Embryonic facial prominence (tissue), 1 donor: ENCODE results near the gene FCGR3A.
"Not testable (repeated sequence)": the region's sequence is repeated elsewhere in the genome, so short reads cannot be mapped to it uniquely, and the experiment has no call there.

Experiments
- DNase-seq: peaks from one replicate; pipeline ENCODE4 v3.0.0-alpha.2; 2016; ENCODE audit errors: extremely low spot score

FCGR3A gene

GRCh38 chr1:161549652-161550051, at the start of gene FCGR3A:
FCGR3A (minus strand) TSS chr1:161549818; CDS start chr1:161549736, 82 bp downstream.
- DNase-seq = no peak

- not testable (repeated sequence) for DNase-seq
Observed at GRCh38 chr1:161597077-161597476, 47.5 kb upstream of the FCGR3A start.

- not testable (repeated sequence) for DNase-seq
Observed at GRCh38 chr1:161595583-161595982, 46.0 kb upstream of the FCGR3A start.

- not testable (repeated sequence) for DNase-seq
Observed at GRCh38 chr1:161595173-161595572, 45.6 kb upstream of the FCGR3A start.

GRCh38 chr1:161594269-161594984, 44.8 kb upstream of the FCGR3A start:
- not testable (repeated sequence) for DNase-seq

- not testable (repeated sequence) for DNase-seq
Observed at GRCh38 chr1:161593092-161593755, 43.6 kb upstream of the FCGR3A start.

- not testable (repeated sequence) for DNase-seq
Observed at GRCh38 chr1:161592586-161592985, 43.0 kb upstream of the FCGR3A start.

GRCh38 chr1:161589920-161590319, 40.3 kb upstream of the FCGR3A start:
- DNase-seq = not testable (repeated sequence)

GRCh38 chr1:161589365-161589764, 39.7 kb upstream of the FCGR3A start:
- DNase-seq = not testable (repeated sequence)

- DNase-seq = not testable (repeated sequence)
Observed at GRCh38 chr1:161588596-161588995, 39.0 kb upstream of the FCGR3A start.

GRCh38 chr1:161582882-161583281, 33.3 kb upstream of the FCGR3A start:
- DNase-seq = not testable (repeated sequence)

- DNase-seq = not testable (repeated sequence)
Observed at GRCh38 chr1:161580879-161581537, 31.4 kb upstream of the FCGR3A start.

GRCh38 chr1:161579856-161580507, 30.4 kb upstream of the FCGR3A start:
- DNase-seq = not testable (repeated sequence)

- not testable (repeated sequence) for DNase-seq
Observed at GRCh38 chr1:161576676-161577075, 27.1 kb upstream of the FCGR3A start.

- DNase-seq = not testable (repeated sequence)
Observed at GRCh38 chr1:161571703-161572102, 22.1 kb upstream of the FCGR3A start.

- not testable (repeated sequence) for DNase-seq
Observed at GRCh38 chr1:161566602-161566960, 17.0 kb upstream of the FCGR3A start.

GRCh38 chr1:161563522-161563921, 13.9 kb upstream of the FCGR3A start:
- not testable (repeated sequence) for DNase-seq

GRCh38 chr1:161562441-161562840, 12.8 kb upstream of the FCGR3A start:
- not testable (repeated sequence) for DNase-seq

GRCh38 chr1:161560960-161561715, 11.5 kb upstream of the FCGR3A start:
- not testable (repeated sequence) for DNase-seq

- DNase-seq = not testable (repeated sequence)
Observed at GRCh38 chr1:161557506-161558450, 8.2 kb upstream of the FCGR3A start.
